OCI-LY7 (cell line): Measurements from ENCODE around the gene CERS6. TPM values are rescaled to one million over a fixed set of nuclear protein-coding genes. Genes with fewer than 3 reads are reported as not detected.

Experiments
- BruUV-seq: library from RNA; stranded (reverse); fragments of 400-500 nt; replicated peaks from 2 replicates; lab custom pipeline; 2021; lab: Mats Ljungman, UMichigan
- CTCF ChIA-PET: fragments of 300-600 bp; sonication (Branson Sonifier 250); formaldehyde crosslinking; loops from one replicate; lab custom pipeline; 2022; ENCODE audit warnings: antibody characterized with exemption; ENCODE audit not compliant: unreplicated experiment; lab: Charles Lee
- POLR2A ChIA-PET: fragments of 300-600 bp; sonication (Branson Sonifier 250); formaldehyde crosslinking; loops from one replicate; lab custom pipeline; 2022; ENCODE audit warnings: antibody characterized with exemption; lab: Charles Lee
- DNase-seq: peaks from one replicate; pipeline ENCODE4 v3.0.0-alpha.2; 2015; ENCODE audit warnings: low spot score
- H2AFZ ChIP-seq: fragments of 200-600 bp; sonication (generic), shearing (Covaris generic); 2 replicates; pipeline ENCODE4 v1.6.1; 2014; ENCODE audit warnings: mild to moderate bottlenecking, antibody characterized with exemption, low read length, moderate library complexity
- H3K27ac ChIP-seq: fragments of 200-600 bp; sonication (generic); 2 replicates; pipeline ENCODE4 v1.5.1; 2014; ENCODE audit warnings: mixed run types, low read depth, mild to moderate bottlenecking, moderate library complexity, low read length, inconsistent platforms; ENCODE audit not compliant: poor library complexity, severe bottlenecking
- H3K36me3 ChIP-seq: fragments of 200-600 bp; sonication (generic); 2 replicates; pipeline ENCODE4 v1.6.1; 2014; ENCODE audit warnings: mild to moderate bottlenecking, antibody characterized with exemption, low read length, moderate library complexity, mixed read lengths; ENCODE audit not compliant: insufficient read depth
- H3K4me1 ChIP-seq: fragments of 200-600 bp; sonication (generic); 2 replicates; pipeline ENCODE4 v1.5.1; 2014; ENCODE audit warnings: mild to moderate bottlenecking, low read length; ENCODE audit not compliant: insufficient read depth, poor library complexity, severe bottlenecking
- H3K4me2 ChIP-seq: fragments of 200-600 bp; sonication (generic); 2 replicates; pipeline ENCODE4 v1.6.1; 2014; ENCODE audit warnings: mild to moderate bottlenecking, low read length
- H3K4me3 ChIP-seq: fragments of 200-600 bp; sonication (generic); 2 replicates; pipeline ENCODE4 v1.5.1; 2014; ENCODE audit warnings: mild to moderate bottlenecking, low read depth, low read length; ENCODE audit not compliant: poor library complexity, severe bottlenecking
- H3K79me2 ChIP-seq: fragments of 200-600 bp; sonication (generic); 2 replicates; pipeline ENCODE4 v1.6.1; 2016; ENCODE audit warnings: low read depth, mild to moderate bottlenecking, low read length, moderate library complexity, mixed read lengths; ENCODE audit not compliant: insufficient read depth
- H3K9me2 ChIP-seq: fragments of 200-600 bp; sonication (generic); 2 replicates; pipeline ENCODE4 v1.6.1; 2016; ENCODE audit warnings: mild to moderate bottlenecking, low read length, mixed read lengths; ENCODE audit not compliant: insufficient read depth
- H3K9me3 ChIP-seq: fragments of 200-600 bp; sonication (generic); 2 replicates; pipeline ENCODE4 v1.6.1; 2014; ENCODE audit warnings: mild to moderate bottlenecking, mixed run types, low read length, mixed read lengths
- H4K20me1 ChIP-seq: fragments of 200-600 bp; sonication (generic); 2 replicates; pipeline ENCODE4 v1.6.1; 2014; ENCODE audit warnings: mild to moderate bottlenecking, antibody characterized with exemption, low read length, moderate library complexity, mixed read lengths; ENCODE audit not compliant: insufficient read depth
- EZH2phosphoT487 ChIP-seq: fragments of 200-600 bp; sonication (generic); IDR thresholded peaks from 2 replicates; pipeline ENCODE4 v1.6.1; 2018; ENCODE audit warnings: low read depth, borderline replicate concordance, mild to moderate bottlenecking, mixed run types, antibody characterized with exemption, low read length, moderate library complexity, mixed read lengths
- intact Hi-C: fragments of 100-400 bp; cut with micrococcal nuclease; formaldehyde crosslinking; loops from one replicate; pipeline ENCODE4 v1.10.0; 2022; ENCODE audit not compliant: unreplicated experiment
- total RNA-seq, 2 experiments: library from RNA; depleted of rRNA in 1 of 2; stranded (reverse); fragments of >200 nt in 1 of 2; shearing (Covaris generic) in 1 of 2; gene quantifications; 2 replicates each; pipeline ENCODE4 v1.2.3, GENCODE V29; 2014 to 2022
- TF ChIP-seq, protein P1 (sequence below): fragments of 200-600 bp; sonication (generic); conservative IDR thresholded peaks from 2 replicates; pipeline ENCODE4 v1.5.1; 2014; ENCODE audit warnings: mild to moderate bottlenecking, antibody characterized with exemption, low read length, moderate library complexity, mixed read lengths

CERS6 gene
- total RNA-seq, 2 experiments from 2014 or later = 0.04 TPM; not detected in 1

DNA sequence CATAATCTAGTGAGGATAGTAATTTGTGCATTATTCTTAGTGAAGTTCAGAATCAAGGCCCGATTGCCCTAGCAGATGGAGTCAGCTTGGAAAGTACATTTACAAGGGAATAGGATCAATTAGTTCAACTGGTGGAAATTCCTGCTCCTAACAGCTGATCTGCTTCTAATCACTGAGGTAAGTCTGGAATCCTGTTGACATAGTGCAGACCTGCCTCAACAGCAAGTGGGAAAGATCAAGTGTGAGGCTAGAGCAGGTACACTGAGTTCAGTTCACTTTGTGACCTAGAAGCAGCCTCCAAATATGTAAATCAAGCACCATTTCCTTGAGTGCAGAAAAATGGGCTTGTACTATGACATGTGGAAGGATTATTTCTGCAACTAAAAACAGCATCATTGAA is 235.1 kb downstream of the CERS6 start:
- no peak overlapping the region for H3K27ac ChIP-seq
- H3K9me2 ChIP-seq = no peaks in the 10 kb centered on the region
- H2AFZ ChIP-seq = no peak overlapping the region
- POLR2A ChIA-PET = no interaction called here
- H3K36me3 ChIP-seq = no peaks in the 10 kb centered on the region
- no peak for DNase-seq
- no peaks in the 10 kb centered on the region for H3K4me1 ChIP-seq
- no peaks in the 10 kb centered on the region for H4K20me1 ChIP-seq
- H3K9me3 ChIP-seq = no peaks in the 10 kb centered on the region
- H3K4me2 ChIP-seq = no peak overlapping the region
- intact Hi-C loops = no loop called here
- no peak overlapping the region for H3K4me3 ChIP-seq
- no peaks in the 10 kb centered on the region for H3K79me2 ChIP-seq
- TF ChIP-seq, protein P1, sequence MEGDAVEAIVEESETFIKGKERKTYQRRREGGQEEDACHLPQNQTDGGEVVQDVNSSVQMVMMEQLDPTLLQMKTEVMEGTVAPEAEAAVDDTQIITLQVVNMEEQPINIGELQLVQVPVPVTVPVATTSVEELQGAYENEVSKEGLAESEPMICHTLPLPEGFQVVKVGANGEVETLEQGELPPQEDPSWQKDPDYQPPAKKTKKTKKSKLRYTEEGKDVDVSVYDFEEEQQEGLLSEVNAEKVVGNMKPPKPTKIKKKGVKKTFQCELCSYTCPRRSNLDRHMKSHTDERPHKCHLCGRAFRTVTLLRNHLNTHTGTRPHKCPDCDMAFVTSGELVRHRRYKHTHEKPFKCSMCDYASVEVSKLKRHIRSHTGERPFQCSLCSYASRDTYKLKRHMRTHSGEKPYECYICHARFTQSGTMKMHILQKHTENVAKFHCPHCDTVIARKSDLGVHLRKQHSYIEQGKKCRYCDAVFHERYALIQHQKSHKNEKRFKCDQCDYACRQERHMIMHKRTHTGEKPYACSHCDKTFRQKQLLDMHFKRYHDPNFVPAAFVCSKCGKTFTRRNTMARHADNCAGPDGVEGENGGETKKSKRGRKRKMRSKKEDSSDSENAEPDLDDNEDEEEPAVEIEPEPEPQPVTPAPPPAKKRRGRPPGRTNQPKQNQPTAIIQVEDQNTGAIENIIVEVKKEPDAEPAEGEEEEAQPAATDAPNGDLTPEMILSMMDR = no peak
- no peak for TF ChIP-seq EZH2phosphoT487
- CTCF ChIA-PET = no interaction called here
- no TSS peak for BruUV-seq

DNA sequence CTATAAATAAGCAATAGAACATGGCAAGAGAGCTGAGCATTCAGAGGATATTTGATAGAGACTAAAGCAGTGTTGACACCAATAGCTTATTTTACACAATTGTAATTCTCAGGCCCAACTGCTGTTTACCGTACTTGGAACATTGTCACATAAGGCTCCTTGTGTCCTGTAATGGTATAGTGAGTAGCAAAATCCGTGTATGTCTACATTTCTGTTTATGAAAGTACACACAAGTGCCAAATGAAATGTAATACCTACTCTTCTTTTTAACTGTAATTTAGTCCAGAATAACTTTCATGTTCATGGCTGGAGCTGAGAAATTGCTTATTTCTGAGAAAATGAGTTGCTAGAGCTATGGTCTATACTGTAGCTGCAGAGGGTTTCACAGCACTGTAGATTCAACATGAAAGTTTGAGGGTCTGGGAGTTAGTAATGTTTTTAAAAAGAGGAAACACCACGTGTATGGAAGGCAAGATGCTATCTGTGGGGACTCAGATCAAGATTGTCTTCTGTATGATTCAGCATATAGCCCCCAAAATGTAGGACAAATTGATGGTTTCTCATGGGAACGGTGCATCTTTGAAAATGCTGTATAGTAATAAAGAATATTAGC is 236.2 kb downstream of the CERS6 start:
- no peak overlapping the region for H3K27ac ChIP-seq
- no peak overlapping the region for H2AFZ ChIP-seq
- no peak overlapping the region for H3K4me2 ChIP-seq
- no peak for TF ChIP-seq EZH2phosphoT487
- TF ChIP-seq, protein P1 = no peak
- no peaks in the 10 kb centered on the region for H3K9me3 ChIP-seq
- ChIA-PET POLR2A (interaction anchor here (0.6 kb wide), 1 partner anchor 1937 kb away, joined by 3 read pairs; no protein-coding TSS in a partner anchor), CTCF (no interaction called here)
- no peak for DNase-seq
- no peaks in the 10 kb centered on the region for H4K20me1 ChIP-seq
- no peaks in the 10 kb centered on the region for H3K79me2 ChIP-seq
- intact Hi-C loops = no loop called here
- BruUV-seq = no TSS peak
- no peaks in the 10 kb centered on the region for H3K4me1 ChIP-seq
- H3K36me3 ChIP-seq = no peaks in the 10 kb centered on the region
- no peaks in the 10 kb centered on the region for H3K9me2 ChIP-seq
- H3K4me3 ChIP-seq = no peak overlapping the region

DNA sequence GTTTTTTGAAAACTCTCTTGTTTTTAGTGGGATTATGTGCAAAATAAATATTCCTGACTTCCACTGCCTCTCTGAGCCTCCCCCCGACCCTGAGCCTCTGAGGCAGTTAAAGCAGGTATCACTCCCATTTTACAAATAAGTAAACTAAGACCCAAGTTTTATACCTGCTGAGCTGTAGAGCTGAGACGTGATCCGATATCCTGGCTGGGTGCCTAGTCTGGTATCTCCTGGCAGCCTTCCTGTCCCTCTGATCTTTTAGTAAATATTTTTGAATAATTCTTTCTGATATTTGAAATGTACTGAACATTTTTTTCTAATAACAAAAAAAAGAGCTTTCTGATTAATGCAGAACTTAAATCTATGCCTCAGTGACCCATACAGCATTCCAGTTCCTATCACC is 238.1 kb downstream of the CERS6 start:
- ChIA-PET CTCF (no interaction called here), POLR2A (interaction anchor here (0.6 kb wide), 1 partner anchor 1432 kb away, joined by 3 read pairs; no protein-coding TSS in a partner anchor)
- no peak for DNase-seq
- BruUV-seq = no TSS peak
- no peaks in the 10 kb centered on the region for H3K79me2 ChIP-seq
- TF ChIP-seq, protein P1 = no peak
- TF ChIP-seq EZH2phosphoT487 = no peak
- H3K9me2 ChIP-seq = no peaks in the 10 kb centered on the region
- H3K4me1 ChIP-seq = no peaks in the 10 kb centered on the region
- no peaks in the 10 kb centered on the region for H4K20me1 ChIP-seq
- intact Hi-C loops = no loop called here
- H3K27ac ChIP-seq = no peak overlapping the region
- H2AFZ ChIP-seq = no peak overlapping the region
- no peak overlapping the region for H3K4me3 ChIP-seq
- no peaks in the 10 kb centered on the region for H3K36me3 ChIP-seq
- H3K9me3 ChIP-seq = no peaks in the 10 kb centered on the region
- no peak overlapping the region for H3K4me2 ChIP-seq
